NCI-H524 (cell line): ENCODE results near the gene MKKS.

Experiments used
- DNase-seq, 2 experiments: peaks; one replicate each; lab custom pipeline; 2025; lab: John Stamatoyannopoulos, UW

Gene MKKS

GRCh38 chr20:10433623-10434466 is at the start of gene MKKS:
MKKS (minus strand) TSS chr20:10434222; CDS start chr20:10413514, 20,708 bp downstream.
- peak; percentile 81 to 90 for DNase-seq

GRCh38 chr20:10483691-10484090 is 49.7 kb upstream of the MKKS start:
- DNase-seq: no peak

- peak; percentile 67 to 87 for DNase-seq
These were observed 47.7 kb upstream of the MKKS start for GRCh38 chr20:10481676-10482075.

GRCh38 chr20:10478930-10479329 is 44.9 kb upstream of the MKKS start:
- DNase-seq: peak in 1 of 2 experiments; percentile 10

GRCh38 chr20:10478205-10478604 is 44.2 kb upstream of the MKKS start:
- no peak for DNase-seq

- no peak for DNase-seq
These were observed 42.3 kb upstream of the MKKS start for GRCh38 chr20:10476319-10476724.

- no peak for DNase-seq
These were observed 41.2 kb upstream of the MKKS start for GRCh38 chr20:10475225-10475624.

- DNase-seq: no peak
These were observed 40.7 kb upstream of the MKKS start for GRCh38 chr20:10474606-10475184.

- DNase-seq: no peak
These were observed 38.8 kb upstream of the MKKS start for GRCh38 chr20:10472871-10473270.

- no peak for DNase-seq
These were observed 36.3 kb upstream of the MKKS start for GRCh38 chr20:10470276-10470675.

GRCh38 chr20:10469599-10469998 is 35.6 kb upstream of the MKKS start:
- DNase-seq: peak; percentile 68 to 83

GRCh38 chr20:10469056-10469455 is 35.0 kb upstream of the MKKS start:
- no peak for DNase-seq

- DNase-seq: no peak
These were observed 34.4 kb upstream of the MKKS start for GRCh38 chr20:10468340-10468845.

- DNase-seq: no peak
These were observed 33.8 kb upstream of the MKKS start for GRCh38 chr20:10467681-10468339.

GRCh38 chr20:10466855-10467254 is 32.8 kb upstream of the MKKS start:
- no peak for DNase-seq

GRCh38 chr20:10466325-10466724 is 32.3 kb upstream of the MKKS start:
- no peak for DNase-seq

- no peak for DNase-seq
These were observed 31.1 kb upstream of the MKKS start for GRCh38 chr20:10465135-10465534.

- no peak for DNase-seq
These were observed 29.6 kb upstream of the MKKS start for GRCh38 chr20:10463622-10464021.

GRCh38 chr20:10462516-10462915 is 28.5 kb upstream of the MKKS start:
- DNase-seq: no peak

GRCh38 chr20:10461495-10461894 is 27.5 kb upstream of the MKKS start:
- DNase-seq: no peak

- DNase-seq: peak; percentile 84 to 92
These were observed 20.2 kb upstream of the MKKS start for GRCh38 chr20:10454151-10454750.

GRCh38 chr20:10453241-10453640 is 19.2 kb upstream of the MKKS start:
- DNase-seq: no peak
